Measurements from ENCODE around the gene TNFAIP8. TPM values are rescaled to one million over a fixed set of nuclear protein-coding genes. Genes with fewer than 3 reads are reported as not detected.
"Not testable (repeated sequence)": the region's sequence is repeated elsewhere in the genome, so short reads cannot be mapped to it uniquely, and the experiment has no call there.

TNFAIP8 gene
- polyA plus RNA-seq, 4 donors, result 8.5 to 12.7 (median 10.9) TPM

DNA sequence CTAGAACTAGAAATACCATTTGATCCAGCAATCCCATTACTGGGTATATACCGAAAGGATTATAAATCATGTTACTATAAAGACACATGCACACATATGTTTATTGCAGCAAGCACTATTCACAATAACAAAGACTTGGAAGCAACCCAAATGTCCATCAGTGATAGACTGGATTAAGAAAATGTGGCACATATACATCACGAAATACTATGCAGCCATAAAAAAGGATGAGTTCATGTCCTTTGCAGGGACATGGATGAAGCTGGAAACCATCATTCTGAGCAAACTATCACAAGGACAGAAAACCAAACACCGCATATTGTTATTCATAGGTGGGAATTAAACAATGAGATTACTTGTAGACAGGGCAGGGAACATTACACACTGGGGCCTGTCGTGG, 88.8 kb downstream of the TNFAIP8 start:
- not testable (repeated sequence) for H3K4me3 ChIP-seq (ENCODE audit: low read depth in 1 of 3, low read length in 3 of 3); H3K9me3 ChIP-seq (ENCODE audit: control insufficient read depth in 2 of 2, insufficient read depth in 1 of 2, low read depth in 1 of 2, low read length in 1 of 2); H3K36me3 ChIP-seq (ENCODE audit: control insufficient read depth in 3 of 3, insufficient read depth in 2 of 3, low read depth in 1 of 3, low read length in 3 of 3); H3K27ac ChIP-seq (ENCODE audit: low read depth in 1 of 3, low read length in 2 of 3); DNase-seq; FAIRE-seq; H3K4me1 ChIP-seq (ENCODE audit: control insufficient read depth in 3 of 3, insufficient read depth in 2 of 3, low read depth in 1 of 3, low read length in 2 of 3); H3K27me3 ChIP-seq (ENCODE audit: control insufficient read depth in 3 of 3, insufficient read depth in 3 of 3, low read length in 3 of 3)
- 83 to 93% (median 86%) methylated on average over 4 of the region's 4 CpGs for WGBS, 3 donors

DNA sequence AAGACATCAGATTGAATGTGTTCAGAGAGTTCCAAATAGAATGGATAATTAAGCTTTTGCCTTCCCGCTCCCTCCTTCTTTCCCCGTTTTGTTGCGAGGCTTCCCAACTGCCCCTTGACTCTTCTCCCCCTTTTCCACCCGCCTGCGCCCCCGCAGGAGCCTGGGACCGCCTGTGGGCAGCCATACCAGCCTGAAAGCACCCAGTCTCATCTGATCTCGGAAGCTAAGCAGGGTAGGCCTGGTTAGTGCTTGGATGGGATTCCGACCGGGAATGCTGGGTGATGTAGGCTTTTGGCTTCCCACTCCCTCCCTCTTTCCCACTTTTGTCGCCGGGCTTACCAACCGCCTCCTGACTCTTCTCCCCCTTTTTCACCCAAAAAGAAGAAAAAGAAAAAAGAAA, 89.7 kb downstream of the TNFAIP8 start:
- H3K27me3 ChIP-seq (ENCODE audit: control insufficient read depth in 3 of 3, insufficient read depth in 3 of 3, low read length in 3 of 3), result no peaks in the 10 kb centered on the region
- peaks cover 0 to 15% of the 10 kb centered on the region in 2 donors for H3K9me3 ChIP-seq (ENCODE audit: control insufficient read depth in 2 of 2, insufficient read depth in 1 of 2, low read depth in 1 of 2, low read length in 1 of 2)
- DNase-seq, result no peak
- FAIRE-seq, result no peak
- H3K4me1 ChIP-seq (ENCODE audit: control insufficient read depth in 3 of 3, insufficient read depth in 2 of 3, low read depth in 1 of 3, low read length in 2 of 3), result no peaks in the 10 kb centered on the region
- no peak overlapping the region for H3K4me3 ChIP-seq (ENCODE audit: low read depth in 1 of 3, low read length in 3 of 3)
- no peak overlapping the region for H3K27ac ChIP-seq (ENCODE audit: low read depth in 1 of 3, low read length in 2 of 3)
- WGBS, 3 donors, result 70 to 92% (median 82%) methylated on average over 12 to 13 of the region's 13 CpGs
- no peaks in the 10 kb centered on the region for H3K36me3 ChIP-seq (ENCODE audit: control insufficient read depth in 3 of 3, insufficient read depth in 2 of 3, low read depth in 1 of 3, low read length in 3 of 3)

Other genes starting within 250 kb of the TNFAIP8 start
- gene HSD17B4, start 96.5 kb downstream of the TNFAIP8 start, polyA plus RNA-seq, result 100 to 1,000 TPM; 129 to 424 (median 237) TPM